Measurements from ENCODE around the gene TMEM45A.

GRCh38 chr3:100496711-100497261, 4.4 kb downstream of the TMEM45A start:
- TF ChIP-seq CTCF (IDR thresholded peaks at IDR 0.05) (no peak), ZFX (IDR thresholded peaks at IDR 0.05; ENCODE audit: borderline replicate concordance) (no peak)
